Thymus (tissue), 11 donors: ENCODE measurements around the gene OLA1. TPM values are rescaled to one million over a fixed set of nuclear protein-coding genes. Genes with fewer than 3 reads are reported as not detected.

ENCODE experiments used
- DNase-seq, 9 donors: peaks; one replicate each; pipeline ENCODE4 v3.0.0-alpha.2; 2013; ENCODE audit warnings: low spot score in 9 of 9, low read depth in 6 of 9, missing footprints in 1 of 9
- H3K27ac ChIP-seq, 2 donors: one replicate each; pipeline ENCODE4 v1.5.1; 2013; ENCODE audit warnings: control low read depth in 1 of 2, low read depth in 1 of 2, low read length in 1 of 2, mild to moderate bottlenecking in 1 of 2, moderate library complexity in 1 of 2
- H3K27me3 ChIP-seq, 2 donors: one replicate each; pipeline ENCODE4 v1.5.1; 2013; ENCODE audit warnings: low read length in 1 of 2; ENCODE audit not compliant: control insufficient read depth in 2 of 2, insufficient read depth in 1 of 2
- H3K36me3 ChIP-seq, 2 donors: one replicate each; pipeline ENCODE4 v1.5.1; 2013; ENCODE audit warnings: low read length in 1 of 2, mild to moderate bottlenecking in 1 of 2, moderate library complexity in 1 of 2; ENCODE audit not compliant: control insufficient read depth in 2 of 2, insufficient read depth in 2 of 2
- H3K4me1 ChIP-seq, 2 donors: one replicate each; pipeline ENCODE4 v1.5.1; 2013; ENCODE audit warnings: low read length in 2 of 2; ENCODE audit not compliant: control insufficient read depth in 2 of 2, insufficient read depth in 2 of 2
- H3K4me3 ChIP-seq, 2 donors: one replicate each; pipeline ENCODE4 v1.5.1; 2013; ENCODE audit warnings: low read length in 2 of 2, control low read depth in 1 of 2, mild to moderate bottlenecking in 1 of 2
- H3K9me3 ChIP-seq, 2 donors: one replicate each; pipeline ENCODE4 v1.5.1; 2013; ENCODE audit warnings: low read length in 1 of 2, mild to moderate bottlenecking in 1 of 2; ENCODE audit not compliant: control insufficient read depth in 2 of 2, insufficient read depth in 1 of 2
- WGBS: extraction: QIAGEN DNeasy Blood & Tissue Kit; methylation state at CpG from one replicate; pipeline ENCODE4 v1.1.7; 2013; 5-methylcytosine and 5-hydroxymethylcytosine counted together
- polyA plus RNA-seq: library from polyadenylated mRNA; stranded (reverse); fragments of 200-250 nt; gene quantifications from one replicate; pipeline ENCODE4 v1.2.3, GENCODE V29; 2013
- total RNA-seq: library from RNA; stranded (reverse); fragments of 120-200 nt; gene quantifications from one replicate; pipeline ENCODE4 v1.2.4, GENCODE V29; 2013
- donor health status: healthy.

OLA1 gene
- total and polyA plus RNA-seq, 2 donors: 82.1 to 83.3 TPM

DNA sequence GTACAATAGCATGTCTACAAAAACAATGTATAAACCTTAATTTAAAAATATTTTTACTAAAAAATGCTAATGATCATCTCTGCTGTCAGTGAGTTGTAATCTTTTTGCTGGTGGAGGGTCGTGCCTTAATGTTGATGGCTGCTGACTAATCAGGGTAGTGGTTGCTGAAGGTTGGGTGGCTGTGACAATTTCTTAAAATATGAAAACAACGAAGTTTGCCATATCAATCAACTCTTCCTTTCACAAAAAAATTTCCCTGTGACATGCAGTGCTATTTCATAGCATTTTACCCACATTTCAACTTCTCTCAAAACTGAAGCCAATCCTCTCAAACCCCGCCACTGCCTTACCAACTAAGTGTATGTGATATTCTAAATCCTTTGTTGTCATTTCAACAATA, 112.4 kb downstream of the OLA1 start:
- Histone ChIP-seq H3K27ac (no peak overlapping the region), H3K36me3 (peaks cover 3 to 11% of the 10 kb centered on the region in 2 donors), H3K4me1 (peaks cover 0 to 2% of the 10 kb centered on the region in 2 donors), H3K27me3 (no peaks in the 10 kb centered on the region), H3K4me3 (no peak overlapping the region), H3K9me3 (no peaks in the 10 kb centered on the region)
- DNase-seq: no peak
- WGBS: 95% methylated on average over 3 of the region's 3 CpGs

DNA sequence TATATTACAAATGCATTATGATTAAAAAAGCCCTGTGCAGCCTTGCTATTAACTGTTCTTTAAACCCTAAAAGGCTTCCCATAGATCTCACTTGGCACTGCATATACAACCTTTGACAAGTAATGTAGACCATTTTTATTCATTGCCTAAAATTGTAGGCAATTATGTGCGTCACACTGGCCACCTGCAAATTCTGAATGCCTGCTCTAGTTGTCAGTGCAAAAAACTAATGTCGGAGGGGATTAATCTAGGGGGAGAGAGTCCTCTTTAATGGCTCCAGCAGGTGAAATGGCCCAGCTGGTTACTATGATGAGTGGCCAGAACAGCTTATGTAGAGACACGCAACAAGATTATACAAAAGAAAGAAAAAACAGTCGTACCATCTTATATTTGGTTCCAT, 123.2 kb downstream of the OLA1 start:
- Histone ChIP-seq H3K4me3 (no peak overlapping the region), H3K27ac (no peak overlapping the region), H3K27me3 (no peaks in the 10 kb centered on the region), H3K4me1 (no peaks in the 10 kb centered on the region), H3K9me3 (no peaks in the 10 kb centered on the region), H3K36me3 (no peaks in the 10 kb centered on the region)
- DNase-seq: no peak
- 99% methylated on average over 4 of the region's 4 CpGs for WGBS

DNA sequence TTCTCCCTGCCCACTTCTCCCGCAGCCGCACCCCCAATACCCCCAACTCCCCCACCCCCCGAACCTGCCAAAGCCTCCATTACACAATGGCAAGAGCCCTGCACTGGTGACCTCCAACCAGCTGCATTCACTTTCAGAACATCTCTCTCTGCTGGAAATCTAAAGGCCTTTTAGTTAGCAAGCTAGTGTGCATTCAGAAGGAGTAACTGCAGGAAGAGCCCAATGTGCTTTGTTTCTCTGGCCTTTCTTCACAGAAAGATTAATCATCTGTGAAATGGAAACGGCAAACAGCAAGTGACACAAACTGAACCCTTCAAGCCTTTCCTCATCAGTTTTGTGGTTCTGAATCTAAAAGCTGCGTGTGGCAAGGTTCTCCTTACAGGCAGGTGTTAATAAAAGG, 124.2 kb downstream of the OLA1 start:
- no peaks in the 10 kb centered on the region for H3K9me3 ChIP-seq
- WGBS: 98% methylated on average over 5 of the region's 5 CpGs
- H3K4me1 ChIP-seq: no peaks in the 10 kb centered on the region
- H3K36me3 ChIP-seq: no peaks in the 10 kb centered on the region
- no peak overlapping the region for H3K4me3 ChIP-seq
- no peak overlapping the region for H3K27ac ChIP-seq
- DNase-seq: no peak
- no peaks in the 10 kb centered on the region for H3K27me3 ChIP-seq

DNA sequence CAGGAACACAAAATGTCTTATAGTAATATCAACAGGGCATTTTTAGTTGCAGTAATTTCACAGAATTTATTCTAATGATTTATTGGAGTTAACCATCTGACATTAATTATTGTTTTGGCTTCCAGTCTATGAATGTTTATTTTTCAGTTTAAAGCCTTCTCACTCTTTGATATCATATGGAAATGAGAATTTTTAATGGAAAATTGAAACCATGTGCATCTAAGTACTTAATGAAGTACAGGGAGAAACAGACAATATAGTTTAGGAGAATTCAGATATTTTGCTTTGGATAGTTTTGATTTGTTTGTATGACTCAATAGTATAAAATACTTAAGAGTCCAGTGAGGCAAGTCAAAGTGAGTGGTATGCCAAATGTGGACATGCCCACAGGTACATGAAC, 126.1 kb downstream of the OLA1 start:
- no peaks in the 10 kb centered on the region for H3K36me3 ChIP-seq
- DNase-seq: no peak
- no peaks in the 10 kb centered on the region for H3K9me3 ChIP-seq
- no peak overlapping the region for H3K4me3 ChIP-seq
- no peaks in the 10 kb centered on the region for H3K4me1 ChIP-seq
- no peak overlapping the region for H3K27ac ChIP-seq
- no peaks in the 10 kb centered on the region for H3K27me3 ChIP-seq

DNA sequence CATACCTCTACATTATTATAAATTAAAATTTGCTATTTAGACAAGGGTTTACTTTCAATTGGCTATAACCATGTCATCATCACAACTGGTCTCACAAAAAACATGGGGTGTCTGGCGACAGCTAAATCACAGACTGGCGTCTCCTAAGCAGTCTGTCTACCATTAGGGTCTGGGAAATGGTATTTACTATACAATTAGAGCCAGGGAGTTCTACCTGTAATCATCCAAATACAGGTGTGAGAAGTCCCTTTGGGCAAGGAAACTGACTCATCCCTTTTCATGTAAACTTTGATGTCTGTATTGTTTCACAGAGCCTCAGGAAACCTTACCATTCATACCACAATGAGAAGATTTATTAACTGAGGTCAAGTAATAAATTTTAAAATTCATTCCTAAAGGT, 126.7 kb downstream of the OLA1 start:
- DNase-seq: no peak
- H3K27ac ChIP-seq: no peak overlapping the region
- no peaks in the 10 kb centered on the region for H3K9me3 ChIP-seq
- H3K4me1 ChIP-seq: no peaks in the 10 kb centered on the region
- H3K4me3 ChIP-seq: no peak overlapping the region
- WGBS: 97% methylated on average over 2 of the region's 2 CpGs
- no peaks in the 10 kb centered on the region for H3K27me3 ChIP-seq
- H3K36me3 ChIP-seq: no peaks in the 10 kb centered on the region

DNA sequence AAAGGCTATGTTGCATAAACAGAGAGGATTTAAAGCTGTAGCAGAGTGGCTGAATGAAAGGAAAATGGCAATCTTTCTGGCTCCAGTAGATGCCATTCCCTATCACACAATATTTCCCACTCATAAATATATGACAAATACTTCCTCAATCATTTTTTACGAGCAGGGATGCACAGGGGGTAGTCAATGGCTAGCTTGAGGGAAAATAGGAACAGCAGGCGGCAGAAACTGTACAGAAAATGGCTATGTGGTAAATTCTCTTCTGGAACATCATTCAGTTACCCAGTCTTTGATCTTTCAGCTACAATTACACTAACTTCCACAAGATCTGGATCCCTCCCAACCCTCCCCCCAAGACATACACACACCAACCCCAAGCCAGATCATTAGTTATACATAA, 127.2 kb downstream of the OLA1 start:
- DNase-seq: no peak
- Histone ChIP-seq H3K9me3 (no peaks in the 10 kb centered on the region), H3K4me3 (no peak overlapping the region), H3K27me3 (no peaks in the 10 kb centered on the region), H3K4me1 (no peaks in the 10 kb centered on the region), H3K27ac (no peak overlapping the region), H3K36me3 (no peaks in the 10 kb centered on the region)
- 98% methylated on average over 2 of the region's 2 CpGs for WGBS

DNA sequence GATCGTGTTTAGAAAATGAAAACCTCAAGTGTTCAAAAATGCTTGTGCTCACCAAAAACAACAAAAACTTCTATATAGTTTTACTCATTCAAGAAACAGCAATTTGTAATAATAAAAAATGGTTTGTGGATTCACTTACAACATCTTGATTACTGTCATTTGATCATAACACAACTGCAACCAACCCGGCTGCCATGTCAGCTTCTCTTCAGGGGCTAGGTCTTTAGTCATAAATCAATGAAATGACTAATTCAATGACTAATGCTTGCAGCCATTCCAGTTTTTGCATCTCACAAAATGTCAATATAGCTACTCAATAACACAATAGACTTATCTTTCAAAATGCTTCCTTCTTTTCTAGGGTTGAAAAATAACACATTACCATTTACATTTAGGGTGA, 128.0 kb downstream of the OLA1 start:
- WGBS: 96% methylated on average over 2 of the region's 2 CpGs
- H3K4me1 ChIP-seq: no peaks in the 10 kb centered on the region
- H3K27me3 ChIP-seq: no peaks in the 10 kb centered on the region
- H3K9me3 ChIP-seq: no peaks in the 10 kb centered on the region
- no peak overlapping the region for H3K4me3 ChIP-seq
- no peak for DNase-seq
- H3K27ac ChIP-seq: no peak overlapping the region
- H3K36me3 ChIP-seq: no peaks in the 10 kb centered on the region

DNA sequence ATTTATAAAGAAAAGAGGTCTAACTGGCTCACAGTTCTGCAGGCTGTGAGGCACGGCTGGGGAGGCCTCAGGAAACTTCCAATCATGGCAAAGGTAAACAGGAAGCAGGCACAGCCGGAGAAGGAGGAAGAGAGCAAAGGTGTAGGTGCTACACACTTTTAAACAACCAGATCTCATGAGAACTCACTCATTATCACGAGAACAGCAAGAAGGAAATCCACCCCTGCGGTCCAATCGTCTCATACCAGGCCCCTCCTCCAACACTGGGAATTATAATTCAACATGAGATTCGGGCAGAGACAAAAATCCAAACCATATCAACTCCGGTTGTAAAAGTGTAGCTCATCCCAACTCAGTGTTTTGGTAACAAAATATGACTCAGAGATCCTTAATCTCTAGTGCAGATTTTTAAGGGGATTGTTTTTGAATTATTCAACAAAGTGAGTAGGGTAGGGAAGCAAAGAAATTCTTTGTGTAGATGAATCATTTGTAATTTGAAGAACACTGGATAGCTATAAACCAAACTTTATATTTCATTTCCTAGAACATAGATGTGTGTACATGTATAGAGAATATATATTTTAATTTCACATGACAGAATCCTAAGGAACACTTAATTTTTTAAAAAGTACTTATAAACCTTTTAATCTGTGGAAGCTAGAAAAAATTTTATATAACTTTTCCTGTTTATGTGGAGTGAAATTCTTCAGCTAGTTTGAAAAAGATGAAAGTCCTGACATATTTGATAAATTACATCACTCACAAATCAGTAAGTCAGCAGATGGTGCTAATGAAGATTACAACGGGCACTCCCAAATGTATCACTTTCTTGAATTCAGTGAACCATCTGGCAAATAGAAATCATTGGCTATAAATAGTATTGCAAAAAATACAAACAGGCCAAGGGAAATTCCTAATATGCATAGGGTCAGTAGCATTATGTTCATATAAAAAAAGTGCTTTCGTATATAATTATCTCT, 130.1 kb downstream of the OLA1 start:
- no peak overlapping the region for H3K4me3 ChIP-seq
- no peaks in the 10 kb centered on the region for H3K27me3 ChIP-seq
- DNase-seq: no peak
- no peaks in the 10 kb centered on the region for H3K9me3 ChIP-seq
- WGBS: 96% methylated on average over 9 of the region's 9 CpGs
- H3K36me3 ChIP-seq: no peaks in the 10 kb centered on the region
- H3K27ac ChIP-seq: no peak overlapping the region
- no peaks in the 10 kb centered on the region for H3K4me1 ChIP-seq

DNA sequence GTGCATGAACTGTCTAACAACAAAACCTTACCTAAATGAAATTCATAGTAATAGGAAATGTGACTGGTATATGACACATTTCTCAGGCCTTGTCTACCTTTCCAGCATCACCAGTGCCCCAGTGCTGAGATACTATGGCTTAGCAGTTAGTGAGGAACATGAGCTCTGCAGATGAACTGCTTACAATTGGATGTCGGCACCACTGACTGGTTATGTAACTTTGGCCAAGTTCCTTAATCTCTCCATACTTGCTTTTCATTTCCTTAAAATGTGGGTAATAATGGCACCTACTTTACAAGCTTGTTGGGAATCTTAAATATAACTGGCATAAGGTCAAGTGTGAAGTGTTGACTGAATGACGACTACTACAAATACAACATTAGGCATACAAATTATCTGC, 136.3 kb downstream of the OLA1 start:
- 96% methylated on average over 2 of the region's 2 CpGs for WGBS
- Histone ChIP-seq H3K27me3 (no peaks in the 10 kb centered on the region), H3K27ac (no peak overlapping the region), H3K9me3 (no peaks in the 10 kb centered on the region), H3K36me3 (no peaks in the 10 kb centered on the region), H3K4me1 (no peaks in the 10 kb centered on the region), H3K4me3 (no peak overlapping the region)
- peak in 1 of 9 donors; percentile 3 for DNase-seq
